ENCODE data around the gene NANOS3.

The NANOS3 gene

DNA sequence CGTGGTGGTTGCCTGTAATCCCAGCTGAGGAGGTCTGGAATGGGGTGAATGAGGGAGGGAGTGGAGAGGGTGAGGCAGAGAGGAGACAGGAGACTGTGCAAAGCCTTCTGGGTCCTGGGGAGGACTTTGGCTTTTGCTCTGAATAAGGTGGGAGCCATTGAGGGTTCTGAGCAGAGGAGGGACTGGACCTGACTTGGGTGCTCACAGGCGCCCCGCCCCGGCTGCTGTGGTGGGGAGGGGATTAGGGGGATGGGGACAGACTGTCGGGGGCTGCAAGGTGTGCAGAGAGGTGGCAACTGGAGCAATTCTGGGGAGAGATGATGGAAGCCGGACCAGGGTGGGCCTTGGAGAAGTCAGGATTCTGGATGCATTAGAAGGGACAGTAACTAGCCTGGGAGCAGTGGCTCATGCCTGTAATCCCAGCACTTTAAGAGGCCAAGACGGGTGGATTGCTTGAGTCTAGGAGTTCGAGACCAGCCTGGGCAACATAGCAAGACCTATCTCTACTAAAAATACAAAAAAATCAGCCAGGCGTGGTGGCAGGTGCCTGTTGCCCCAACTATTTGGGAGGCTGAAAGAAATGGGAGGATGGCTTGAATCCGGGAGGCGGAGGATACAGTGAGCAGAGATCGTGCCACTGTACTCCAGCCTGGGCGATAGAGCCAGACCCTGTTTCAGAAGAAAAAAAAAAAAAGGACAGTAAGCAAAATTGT lies 16.1 kb upstream of the NANOS3 start:
- ChIA-PET CTCF (interaction anchor here (0.6 to 0.7 kb wide), 2 partner anchors 78 to 268 kb away, joined by 3 to 4 read pairs; no protein-coding TSS in a partner anchor), POLR2A (no interaction called here)
- no peak for DNase-seq (ENCODE audit: extremely low spot score)
- TF ChIP-seq L3MBTL2 (conservative IDR thresholded peaks at IDR 0.05) (no peak), FOXM1 (IDR thresholded peaks at IDR 0.05; ENCODE audit: borderline replicate concordance) (no peak), BHLHE40 (IDR thresholded peaks at IDR 0.05; ENCODE audit: borderline replicate concordance) (no peak), ARNT (IDR thresholded peaks at IDR 0.05) (no peak), TARDBP (IDR thresholded peaks at IDR 0.05) (no peak), ELF4 (IDR thresholded peaks at IDR 0.05) (no peak), SUZ12 (IDR thresholded peaks at IDR 0.05) (no peak), HDGF (IDR thresholded peaks at IDR 0.05; ENCODE audit: borderline replicate concordance) (no peak), FOXK2 (IDR thresholded peaks at IDR 0.05) (no peak), LEF1 (IDR thresholded peaks at IDR 0.05; ENCODE audit: borderline replicate concordance) (no peak), ZNF384 (IDR thresholded peaks at IDR 0.05) (no peak), CTBP1 (IDR thresholded peaks at IDR 0.05; ENCODE audit: borderline replicate concordance) (no peak), SP1 (IDR thresholded peaks at IDR 0.05) (no peak), FOXA1 (IDR thresholded peaks at IDR 0.05) (no peak), NFRKB (IDR thresholded peaks at IDR 0.05) (no peak)
- TF ChIP-seq, protein P1, sequence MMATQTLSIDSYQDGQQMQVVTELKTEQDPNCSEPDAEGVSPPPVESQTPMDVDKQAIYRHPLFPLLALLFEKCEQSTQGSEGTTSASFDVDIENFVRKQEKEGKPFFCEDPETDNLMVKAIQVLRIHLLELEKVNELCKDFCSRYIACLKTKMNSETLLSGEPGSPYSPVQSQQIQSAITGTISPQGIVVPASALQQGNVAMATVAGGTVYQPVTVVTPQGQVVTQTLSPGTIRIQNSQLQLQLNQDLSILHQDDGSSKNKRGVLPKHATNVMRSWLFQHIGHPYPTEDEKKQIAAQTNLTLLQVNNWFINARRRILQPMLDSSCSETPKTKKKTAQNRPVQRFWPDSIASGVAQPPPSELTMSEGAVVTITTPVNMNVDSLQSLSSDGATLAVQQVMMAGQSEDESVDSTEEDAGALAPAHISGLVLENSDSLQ (IDR thresholded peaks at IDR 0.05), result no peak

DNA sequence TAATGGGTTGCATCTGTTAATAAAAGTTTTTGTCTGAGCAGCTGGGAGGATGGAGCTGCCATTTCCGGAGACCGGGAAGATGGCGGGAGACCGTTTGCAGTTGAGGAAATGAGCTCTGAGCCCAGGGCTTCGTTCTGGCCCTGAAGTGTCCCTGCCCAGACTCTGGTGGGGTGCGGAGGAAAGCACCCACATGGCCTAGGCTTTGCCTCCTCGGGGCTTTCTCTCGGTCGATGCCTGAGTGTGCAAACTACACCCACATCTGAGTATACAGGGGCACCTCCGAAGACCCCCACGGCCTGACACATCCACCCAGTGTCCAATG lies 15.6 kb upstream of the NANOS3 start:
- no peak for TF ChIP-seq TARDBP (IDR thresholded peaks at IDR 0.05)
- TF ChIP-seq CTBP1 (IDR thresholded peaks at IDR 0.05; ENCODE audit: borderline replicate concordance), result no peak
- TF ChIP-seq LEF1 (IDR thresholded peaks at IDR 0.05; ENCODE audit: borderline replicate concordance), result no peak
- no peak for TF ChIP-seq ARNT (IDR thresholded peaks at IDR 0.05)
- no peak for TF ChIP-seq HDGF (IDR thresholded peaks at IDR 0.05; ENCODE audit: borderline replicate concordance)
- TF ChIP-seq ELF4 (IDR thresholded peaks at IDR 0.05), result no peak
- TF ChIP-seq L3MBTL2 (conservative IDR thresholded peaks at IDR 0.05), result no peak
- TF ChIP-seq SUZ12 (IDR thresholded peaks at IDR 0.05), result no peak
- TF ChIP-seq, protein P1 (IDR thresholded peaks at IDR 0.05), result no peak
- no peak for TF ChIP-seq SP1 (IDR thresholded peaks at IDR 0.05)
- no peak for TF ChIP-seq FOXA1 (IDR thresholded peaks at IDR 0.05)
- no peak for TF ChIP-seq BHLHE40 (IDR thresholded peaks at IDR 0.05; ENCODE audit: borderline replicate concordance)
- no peak for TF ChIP-seq FOXK2 (IDR thresholded peaks at IDR 0.05)
- no peak for TF ChIP-seq NFRKB (IDR thresholded peaks at IDR 0.05)
- no peak for TF ChIP-seq FOXM1 (IDR thresholded peaks at IDR 0.05; ENCODE audit: borderline replicate concordance)
- no peak for TF ChIP-seq ZNF384 (IDR thresholded peaks at IDR 0.05)
- POLR2A ChIA-PET, result no interaction called here
- DNase-seq (ENCODE audit: extremely low spot score), result no peak
- CTCF ChIA-PET, result interaction anchor here (0.7 kb wide), 1 partner anchor 79 kb away, joined by 3 read pairs; no protein-coding TSS in a partner anchor

DNA sequence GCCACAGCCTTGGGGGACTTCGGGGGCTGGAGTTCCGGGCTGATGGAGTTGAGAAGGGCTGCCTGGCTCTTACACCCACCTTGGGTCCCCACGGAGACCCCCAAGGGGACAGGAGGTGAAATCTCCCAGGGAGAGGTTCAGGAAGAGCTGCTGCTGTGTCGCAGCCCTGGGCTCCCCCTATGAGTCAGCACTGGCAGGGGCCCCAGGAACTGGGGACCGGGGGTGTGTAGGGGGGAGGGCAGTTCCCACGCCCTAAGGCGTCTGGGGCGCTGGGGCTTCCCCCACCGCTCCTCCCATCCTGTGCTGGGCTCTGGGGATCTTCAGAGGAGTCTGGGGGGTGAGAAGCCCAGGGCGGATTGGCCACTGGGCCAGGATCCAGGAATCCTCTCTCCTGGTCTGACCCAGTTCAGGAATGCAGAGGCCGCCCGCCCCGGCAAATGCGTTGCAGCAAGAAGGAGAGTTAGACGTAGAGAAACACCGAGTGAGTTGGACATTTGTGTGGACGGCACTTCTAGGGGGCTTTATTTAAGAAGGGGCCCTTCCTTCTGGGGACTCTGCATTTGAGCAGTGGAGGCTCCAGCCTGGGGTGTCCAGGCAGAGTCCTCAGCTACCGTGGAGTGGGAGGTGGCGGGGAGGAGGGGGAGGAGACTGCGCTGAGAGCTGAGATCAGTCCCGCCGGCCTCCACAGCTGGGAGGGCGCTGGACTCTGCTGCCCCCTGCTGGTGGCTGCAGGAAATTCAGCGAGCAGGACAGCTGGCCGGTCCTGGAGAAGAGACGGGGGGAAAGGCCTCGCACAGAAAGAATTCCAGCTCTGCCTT lies 15.0 kb upstream of the NANOS3 start:
- DNase-seq (ENCODE audit: extremely low spot score), result peak; percentile 91
- ChIA-PET CTCF (interaction anchor here (0.6 to 1.4 kb wide), 16 partner anchors 8 to 914 kb away, joined by 3 to 12 read pairs (median 4); partner anchors contain the start of gene C19orf53), POLR2A (interaction anchor here (0.7 to 2.4 kb wide), 8 partner anchors 15 to 143 kb away, joined by 3 to 11 read pairs (median 4); partner anchors contain the start of genes C19orf53 and ZSWIM4)
- no peak for TF ChIP-seq BHLHE40 (IDR thresholded peaks at IDR 0.05; ENCODE audit: borderline replicate concordance)
- TF ChIP-seq L3MBTL2 (conservative IDR thresholded peaks at IDR 0.05), result no peak
- no peak for TF ChIP-seq LEF1 (IDR thresholded peaks at IDR 0.05; ENCODE audit: borderline replicate concordance)
- TF ChIP-seq FOXM1 (IDR thresholded peaks at IDR 0.05; ENCODE audit: borderline replicate concordance), result no peak
- TF ChIP-seq TARDBP (IDR thresholded peaks at IDR 0.05), result no peak
- TF ChIP-seq ZNF384 (IDR thresholded peaks at IDR 0.05), result no peak
- no peak for TF ChIP-seq FOXK2 (IDR thresholded peaks at IDR 0.05)
- no peak for TF ChIP-seq ARNT (IDR thresholded peaks at IDR 0.05)
- no peak for TF ChIP-seq HDGF (IDR thresholded peaks at IDR 0.05; ENCODE audit: borderline replicate concordance)
- no peak for TF ChIP-seq NFRKB (IDR thresholded peaks at IDR 0.05)
- no peak for TF ChIP-seq CTBP1 (IDR thresholded peaks at IDR 0.05; ENCODE audit: borderline replicate concordance)
- TF ChIP-seq, protein P1 (IDR thresholded peaks at IDR 0.05), result no peak
- no peak for TF ChIP-seq SP1 (IDR thresholded peaks at IDR 0.05)
- no peak for TF ChIP-seq ELF4 (IDR thresholded peaks at IDR 0.05)
- no peak for TF ChIP-seq FOXA1 (IDR thresholded peaks at IDR 0.05)
- no peak for TF ChIP-seq SUZ12 (IDR thresholded peaks at IDR 0.05)

DNA sequence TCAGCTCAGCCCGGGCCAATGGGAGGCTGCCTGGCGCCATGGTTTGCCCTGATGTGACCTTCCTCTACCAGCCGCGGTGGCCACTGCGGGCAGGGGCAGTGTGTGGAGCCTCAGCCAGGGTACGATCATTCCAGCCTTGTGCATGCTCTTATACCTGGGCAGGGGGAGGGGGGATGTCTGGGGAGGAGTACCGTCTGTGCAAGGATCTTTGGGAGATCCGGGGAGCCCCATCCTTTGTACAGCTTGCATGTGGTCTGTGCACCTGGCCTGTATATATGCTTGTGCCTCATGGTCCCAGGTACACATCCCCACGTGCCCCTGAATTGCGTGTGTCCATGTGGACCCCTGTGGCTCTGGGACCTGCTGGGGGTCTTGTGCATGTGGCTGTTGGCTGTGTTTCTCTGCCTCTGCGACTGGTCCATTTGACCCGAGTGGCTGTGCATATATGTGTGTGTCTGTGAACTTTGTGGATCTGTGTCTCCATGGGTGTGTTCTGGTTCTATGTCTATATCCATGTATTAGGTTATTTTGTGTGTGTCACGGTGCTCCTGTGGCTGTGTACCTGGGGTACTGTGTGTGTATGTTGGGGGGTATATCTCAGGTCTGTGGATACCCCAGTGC lies 12.8 kb upstream of the NANOS3 start:
- ChIA-PET CTCF (interaction anchor here (0.5 to 0.9 kb wide), 2 partner anchors 81 to 83 kb away, joined by 3 to 6 read pairs; no protein-coding TSS in a partner anchor), POLR2A (interaction anchor here (1.3 to 2.4 kb wide), 2 partner anchors 90 to 100 kb away, joined by 3 to 11 read pairs; partner anchors contain the start of genes C19orf53 and MRI1)
- DNase-seq (ENCODE audit: extremely low spot score), result no peak
- TF ChIP-seq SP1 (IDR thresholded peaks at IDR 0.05) (no peak), NFRKB (IDR thresholded peaks at IDR 0.05) (no peak), HDGF (IDR thresholded peaks at IDR 0.05; ENCODE audit: borderline replicate concordance) (no peak), L3MBTL2 (conservative IDR thresholded peaks at IDR 0.05) (no peak), ZNF384 (IDR thresholded peaks at IDR 0.05) (no peak), TARDBP (IDR thresholded peaks at IDR 0.05) (no peak), LEF1 (IDR thresholded peaks at IDR 0.05; ENCODE audit: borderline replicate concordance) (no peak), ELF4 (IDR thresholded peaks at IDR 0.05) (no peak), FOXM1 (IDR thresholded peaks at IDR 0.05; ENCODE audit: borderline replicate concordance) (no peak), SUZ12 (IDR thresholded peaks at IDR 0.05) (no peak), BHLHE40 (IDR thresholded peaks at IDR 0.05; ENCODE audit: borderline replicate concordance) (no peak), ARNT (IDR thresholded peaks at IDR 0.05) (no peak), FOXK2 (IDR thresholded peaks at IDR 0.05) (no peak), FOXA1 (IDR thresholded peaks at IDR 0.05) (no peak), CTBP1 (IDR thresholded peaks at IDR 0.05; ENCODE audit: borderline replicate concordance) (no peak)
- TF ChIP-seq, protein P1 (IDR thresholded peaks at IDR 0.05), result no peak

Measured in HEK293T (cell line).